Activated T-helper 1 cell treated with anti-CD3 and anti-CD28 coated beads, Interleukin-2, amount 50 U/mL, for 16 hours (primary cell): ENCODE data around the gene C13orf46.
"Not testable (repeated sequence)": the region's sequence is repeated elsewhere in the genome, so short reads cannot be mapped to it uniquely, and the experiment has no call there.

Source experiments
- DNase-seq, 2 donors: peaks; one replicate each; pipeline ENCODE4 v3.0.0-alpha.2; 2020; ENCODE audit warnings: low read depth in 1 of 2, low spot score in 1 of 2

Gene C13orf46

GRCh38 chr13:113926951-113927660 is 46.8 kb downstream of the C13orf46 start:
- DNase-seq: no peak

GRCh38 chr13:113926301-113926761 is 47.5 kb downstream of the C13orf46 start:
- no peak for DNase-seq

GRCh38 chr13:113924184-113924901 is 49.5 kb downstream of the C13orf46 start:
- no peak for DNase-seq

- DNase-seq: no peak
Measured at GRCh38 chr13:113923376-113924063, 50.4 kb downstream of the C13orf46 start.

GRCh38 chr13:113922412-113923118 is 51.3 kb downstream of the C13orf46 start:
- DNase-seq: no peak

- no peak for DNase-seq
Measured at GRCh38 chr13:113921763-113922162, 52.1 kb downstream of the C13orf46 start.

- DNase-seq: no peak
Measured at GRCh38 chr13:113920606-113921286, 53.1 kb downstream of the C13orf46 start.

- DNase-seq: no peak
Measured at GRCh38 chr13:113919761-113920559, 53.9 kb downstream of the C13orf46 start.

GRCh38 chr13:113918981-113919701 is 54.7 kb downstream of the C13orf46 start:
- DNase-seq: no peak

GRCh38 chr13:113918580-113918979 is 55.3 kb downstream of the C13orf46 start:
- DNase-seq: no peak

- no peak for DNase-seq
Measured at GRCh38 chr13:113917594-113918371, 56.1 kb downstream of the C13orf46 start.

GRCh38 chr13:113917096-113917495 is 56.8 kb downstream of the C13orf46 start:
- no peak for DNase-seq

- DNase-seq: no peak
Measured at GRCh38 chr13:113916330-113916815, 57.5 kb downstream of the C13orf46 start.

- DNase-seq: no peak
Measured at GRCh38 chr13:113915786-113916329, 58.0 kb downstream of the C13orf46 start.

- DNase-seq: no peak
Measured at GRCh38 chr13:113915012-113915763, 58.7 kb downstream of the C13orf46 start.

- no peak for DNase-seq
Measured at GRCh38 chr13:113914333-113915011, 59.4 kb downstream of the C13orf46 start.

GRCh38 chr13:113913838-113914237 is 60.0 kb downstream of the C13orf46 start:
- not testable (repeated sequence) for DNase-seq
